CD4-positive, alpha-beta T cell treated with Interferon gamma for 1 hour (primary cell): ENCODE measurements around the gene CAGE1.
"Not testable (repeated sequence)": the region's sequence is repeated elsewhere in the genome, so short reads cannot be mapped to it uniquely, and the experiment has no call there.

Experiments used
- DNase-seq: peaks from one replicate; pipeline ENCODE4 v3.0.0-alpha.2; 2020

CAGE1 gene

DNA sequence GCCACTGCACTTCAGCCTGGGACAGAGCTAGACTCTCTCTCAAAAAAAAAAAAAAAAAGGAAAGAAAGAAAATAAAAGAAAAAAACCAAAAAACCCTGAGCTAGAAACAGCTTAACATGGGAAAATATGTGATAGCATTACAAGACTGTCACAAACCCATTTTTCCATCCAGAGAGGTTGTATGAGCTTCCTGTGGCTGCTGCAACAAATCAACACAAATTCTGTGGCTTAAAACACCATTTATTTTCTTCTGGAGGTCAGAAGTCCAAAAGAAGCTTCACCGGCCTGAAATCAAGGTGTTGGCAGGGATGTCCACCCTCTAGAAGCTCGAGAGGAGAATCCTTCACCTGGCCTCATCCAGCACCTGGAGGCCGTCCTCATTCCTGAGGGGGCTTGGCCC lies 54.9 kb downstream of the CAGE1 start:
- DNase-seq: no peak

DNA sequence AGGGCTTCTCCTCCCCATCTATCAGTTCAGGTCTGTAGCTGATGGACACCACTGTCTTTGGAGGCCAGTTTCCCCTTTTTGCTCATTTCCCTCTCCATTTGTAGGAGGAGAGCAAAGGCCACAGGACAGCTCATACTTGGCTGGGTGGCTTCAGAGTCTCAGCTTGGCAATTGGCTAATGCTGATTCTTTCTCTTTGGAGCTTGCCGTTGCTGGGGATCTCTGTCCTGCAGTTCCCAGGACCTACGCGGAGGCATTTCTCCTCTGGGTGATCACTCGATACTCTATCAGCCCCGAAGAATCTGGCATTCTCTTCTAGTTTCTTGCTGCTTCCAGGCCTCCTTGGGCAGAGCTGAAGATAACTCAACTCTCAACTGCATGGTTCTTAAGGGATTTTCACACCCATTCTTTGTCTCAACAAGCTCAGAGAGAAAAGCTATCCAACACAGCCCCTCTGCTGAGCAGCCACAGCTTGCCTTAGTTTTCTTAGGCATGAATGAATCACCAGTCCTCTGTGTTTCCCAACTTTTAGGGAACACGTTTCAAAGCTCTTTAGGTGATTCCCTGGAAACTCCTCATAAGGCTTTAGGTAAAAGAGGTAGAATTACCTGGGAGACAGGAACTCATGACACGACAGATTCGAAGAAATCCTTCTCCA lies 57.3 kb downstream of the CAGE1 start:
- DNase-seq: no peak

DNA sequence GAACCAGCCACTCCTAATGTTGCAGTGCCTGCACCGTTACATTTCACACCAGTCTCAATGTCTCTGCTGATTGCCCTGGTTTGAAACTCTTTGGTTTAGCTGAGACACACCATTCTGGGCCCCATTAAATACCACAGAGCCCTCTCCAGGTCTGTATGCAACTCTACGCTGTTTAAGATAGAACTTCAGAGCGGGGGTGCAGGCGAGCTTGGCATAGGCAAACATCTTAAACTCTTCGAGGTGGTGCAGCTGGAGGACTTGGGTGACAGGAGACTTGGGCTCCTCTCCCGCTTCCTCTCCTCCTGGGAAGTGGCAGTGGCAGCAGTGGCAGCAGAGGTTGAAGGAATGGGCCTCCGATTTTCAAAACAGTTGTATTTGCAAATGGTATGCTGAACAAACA lies 58.1 kb downstream of the CAGE1 start:
- no peak for DNase-seq

DNA sequence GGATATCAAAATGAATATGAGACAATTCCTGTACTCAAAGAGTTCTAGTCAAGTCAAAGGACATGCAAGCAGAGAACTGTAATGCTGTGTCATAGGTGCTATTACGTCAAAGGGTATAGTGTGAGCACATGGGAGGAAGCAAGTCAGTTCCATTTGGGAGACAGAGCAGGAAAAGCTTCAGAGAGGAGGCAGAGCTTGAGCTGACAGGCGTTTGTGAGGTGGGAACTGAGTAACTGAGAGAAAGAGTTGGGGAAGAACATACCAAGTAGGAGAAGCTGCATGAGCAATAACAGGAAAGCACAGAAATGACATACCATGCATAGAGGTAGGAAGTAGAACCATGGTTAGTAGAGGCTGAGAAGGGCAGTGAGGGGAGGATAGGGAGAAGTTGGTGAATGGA lies 61.3 kb downstream of the CAGE1 start:
- DNase-seq: no peak

DNA sequence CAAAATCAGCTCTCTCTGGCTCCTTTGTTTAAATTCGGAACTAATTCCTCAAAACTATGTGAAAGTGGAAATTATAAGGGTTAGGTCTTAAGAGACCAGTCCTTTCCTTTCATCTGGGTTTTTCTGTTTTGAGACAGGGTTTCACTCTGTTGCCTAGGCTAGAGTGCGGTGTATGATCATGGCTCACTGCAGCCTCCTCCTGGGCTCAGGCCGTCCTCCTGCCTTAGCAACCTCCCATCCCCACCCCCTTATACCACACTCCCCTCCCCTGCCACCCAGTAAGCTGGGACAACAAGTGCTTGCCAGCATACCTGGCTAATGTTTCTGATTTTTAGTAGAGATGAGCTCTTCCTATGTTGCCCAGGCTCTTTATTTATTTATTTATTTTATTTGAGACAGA lies 63.8 kb downstream of the CAGE1 start:
- no peak for DNase-seq

DNA sequence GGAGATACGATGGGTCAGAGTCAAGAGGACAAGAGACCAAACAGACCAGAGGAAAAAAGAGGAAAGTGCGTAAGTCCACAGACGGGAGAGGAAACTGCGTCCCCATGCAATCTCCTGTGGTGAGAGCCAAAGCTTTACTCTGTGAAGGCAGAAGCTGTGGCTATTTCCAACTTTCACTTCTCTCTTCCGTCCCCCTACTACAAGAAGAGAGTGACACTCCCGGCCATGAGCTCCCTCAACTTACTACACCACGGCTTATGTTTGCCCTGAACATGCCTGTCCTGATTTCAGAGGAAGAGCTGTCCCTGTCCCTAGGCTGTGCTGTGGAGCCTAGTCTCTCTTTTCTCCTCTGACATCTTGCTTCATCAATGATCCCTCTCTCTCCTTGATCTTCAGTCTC lies 65.0 kb downstream of the CAGE1 start:
- DNase-seq: peak; percentile 20

DNA sequence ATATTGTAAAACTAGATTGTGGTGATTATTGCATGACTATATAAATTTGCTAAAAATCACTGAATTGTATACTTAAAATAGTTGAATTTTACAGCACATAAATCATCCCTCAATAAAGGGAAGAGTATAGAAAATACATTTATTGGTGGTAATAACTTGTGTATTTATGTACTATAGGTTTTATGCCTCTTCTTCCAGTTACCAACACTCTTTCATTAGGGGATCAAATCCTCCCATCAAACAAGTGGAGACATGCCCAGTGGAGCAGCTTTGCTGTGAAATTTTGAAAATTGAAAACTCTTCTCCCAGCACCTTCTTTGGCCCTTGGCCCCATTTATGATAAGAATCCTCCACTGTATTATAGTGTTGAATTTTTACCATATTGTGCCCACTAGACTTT lies 66.5 kb downstream of the CAGE1 start:
- no peak for DNase-seq

DNA sequence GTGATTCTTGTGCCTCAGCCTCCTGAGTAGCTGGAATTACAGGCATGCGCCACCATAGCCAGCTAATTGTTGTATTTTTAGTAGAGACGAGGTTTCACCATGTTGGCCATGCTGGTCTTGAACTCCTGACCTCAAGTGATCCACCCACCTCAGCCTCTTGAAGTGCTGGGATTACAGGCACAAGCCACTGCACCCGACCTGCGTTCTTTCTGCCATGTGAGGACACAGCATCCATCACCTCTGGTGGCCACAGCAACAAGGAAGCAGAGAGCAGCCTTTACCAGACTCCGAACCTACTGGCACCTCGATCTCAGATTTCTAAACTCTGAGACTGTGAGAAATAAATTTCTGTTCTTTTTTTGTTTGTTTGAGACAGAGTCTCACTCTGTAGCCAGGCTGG lies 67.7 kb downstream of the CAGE1 start:
- DNase-seq: not testable (repeated sequence)

DNA sequence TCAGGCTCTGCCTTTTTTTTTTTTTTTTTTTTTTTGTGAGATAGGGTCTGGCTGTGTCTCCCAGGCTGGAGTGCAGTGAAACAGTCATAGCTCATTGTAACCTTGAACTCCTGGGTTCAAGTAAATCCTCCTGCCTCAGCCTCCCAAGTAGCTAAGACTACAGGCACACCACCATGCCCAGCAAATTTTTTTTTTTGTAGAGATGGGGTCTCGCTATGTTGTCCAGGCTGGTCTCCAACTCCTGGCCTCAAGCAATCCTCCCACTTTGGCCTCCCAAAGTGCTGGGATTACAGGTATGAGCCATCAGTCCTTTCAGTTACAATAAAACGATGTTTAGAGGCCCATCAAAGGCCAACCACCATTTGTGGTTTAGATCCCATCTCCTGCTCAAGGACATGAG lies 70.1 kb downstream of the CAGE1 start:
- not testable (repeated sequence) for DNase-seq

DNA sequence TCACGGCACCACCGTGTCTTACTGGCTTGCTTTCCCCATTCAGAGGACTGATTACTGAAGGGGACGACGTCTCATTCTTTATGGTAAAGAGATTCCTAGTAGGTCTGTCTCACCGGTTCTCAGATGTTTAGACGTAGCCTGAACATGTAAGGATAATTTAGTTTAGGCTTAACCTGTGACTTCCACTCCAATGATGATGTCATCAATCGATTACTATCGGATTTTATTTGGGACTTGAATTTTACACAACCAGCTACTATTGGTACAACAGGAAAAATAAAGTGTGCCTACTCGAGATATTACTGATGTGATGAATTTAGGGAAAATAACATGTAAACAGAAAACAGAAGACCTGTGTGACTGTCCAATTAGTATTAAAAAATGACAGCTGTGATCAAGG lies 72.0 kb downstream of the CAGE1 start:
- DNase-seq: no peak

DNA sequence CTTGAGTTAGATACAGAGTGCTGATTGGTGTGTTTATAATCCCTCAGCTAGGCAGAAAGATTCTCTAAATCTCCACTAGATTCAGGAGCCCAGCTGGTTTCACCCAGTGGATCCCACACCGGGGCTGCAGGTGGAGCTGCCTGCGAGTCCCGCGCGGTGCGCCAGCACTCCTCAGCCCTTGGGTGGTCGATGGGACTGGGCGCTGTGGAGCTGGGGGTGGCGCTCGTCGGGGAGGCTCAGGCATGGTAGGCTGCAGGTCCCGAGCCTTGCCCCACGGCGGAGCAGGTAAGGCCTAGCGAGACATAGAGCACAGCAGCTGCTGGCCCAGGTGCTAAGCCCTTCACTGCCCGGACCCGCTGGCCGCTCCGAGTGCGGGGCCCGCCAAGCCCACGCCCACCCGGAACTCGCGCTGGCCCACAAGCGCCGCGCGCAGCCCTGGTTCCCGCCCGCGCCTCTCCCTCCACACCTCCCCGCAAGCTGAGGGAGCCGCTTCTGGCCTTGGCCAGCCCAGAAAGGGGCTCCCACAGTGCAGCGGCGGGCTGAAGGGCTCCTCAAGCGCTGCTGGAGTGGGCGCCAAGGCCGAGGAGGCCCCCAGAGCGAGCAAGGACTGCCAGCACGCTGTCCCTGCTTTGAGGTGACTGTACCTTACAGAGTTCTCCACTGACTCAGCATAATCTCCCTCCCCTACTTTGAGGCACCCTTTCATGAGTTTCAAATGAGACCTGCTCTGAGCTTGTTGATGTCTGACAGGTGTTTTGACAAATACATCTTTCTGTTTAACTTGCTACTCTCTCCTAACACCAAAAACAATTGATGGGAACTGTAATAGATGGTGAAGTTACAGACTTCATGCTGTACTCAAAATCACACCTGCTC lies 72.6 kb downstream of the CAGE1 start:
- no peak for DNase-seq

DNA sequence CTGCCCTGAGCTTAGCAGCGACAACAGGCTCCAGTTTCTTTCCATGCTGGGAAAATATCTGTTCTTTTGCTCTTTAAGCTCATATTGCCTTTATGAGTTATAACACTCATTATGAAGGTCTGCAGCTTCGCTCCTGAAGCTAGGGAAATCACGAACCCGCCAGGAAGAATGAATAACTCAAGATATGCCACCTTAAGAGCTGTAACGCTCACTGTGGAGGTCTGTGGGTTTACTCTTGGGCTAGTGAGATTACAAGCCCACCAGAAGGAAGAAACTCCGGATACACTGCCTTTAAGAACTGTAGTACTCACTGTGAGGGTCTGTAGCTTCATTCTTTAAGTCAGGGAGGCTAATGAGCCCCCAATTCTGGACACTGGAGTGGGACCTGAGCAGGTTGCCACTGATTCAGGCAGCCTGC lies 73.6 kb downstream of the CAGE1 start:
- DNase-seq: no peak

DNA sequence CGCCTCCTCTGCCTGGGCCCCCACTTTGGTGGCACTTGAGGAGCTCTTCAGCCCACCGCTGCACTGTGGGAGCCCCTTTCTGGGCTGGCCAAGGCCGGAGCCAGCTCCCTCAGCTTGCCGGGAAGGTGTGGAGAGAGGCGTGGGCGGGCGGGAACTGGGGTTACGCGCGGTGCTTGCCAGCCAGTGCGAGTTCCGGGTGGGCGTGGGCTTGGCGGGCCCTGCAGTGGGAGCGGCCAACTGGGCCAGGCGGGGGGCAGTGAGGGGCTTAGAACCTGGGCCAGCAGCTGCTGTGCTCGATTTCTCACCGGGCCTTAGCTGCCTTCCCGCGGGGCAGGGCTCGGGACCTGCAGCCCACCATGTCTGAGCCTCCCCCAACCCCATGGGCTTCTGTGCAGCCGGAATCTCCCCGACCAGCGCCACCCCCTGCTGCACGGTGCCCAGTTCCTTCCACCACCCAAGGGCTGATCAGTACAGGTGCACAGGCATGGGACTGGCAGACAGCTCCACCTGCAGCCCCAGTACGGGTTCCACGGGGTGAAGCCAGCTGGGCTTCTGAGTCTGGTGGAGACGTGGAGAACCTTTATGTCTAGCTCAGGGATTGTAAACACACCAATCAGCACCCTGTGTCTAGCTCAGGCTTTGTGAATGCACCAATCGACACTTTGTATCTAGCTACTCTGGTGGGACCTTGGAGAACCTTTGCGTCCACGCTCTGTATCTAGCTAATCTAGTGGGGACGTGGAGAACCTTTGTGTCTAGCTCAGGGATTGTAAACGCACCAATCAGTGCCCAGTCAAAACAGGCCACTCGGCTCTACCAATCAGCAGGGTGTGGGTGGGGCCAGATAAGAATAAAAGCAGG lies 74.2 kb downstream of the CAGE1 start:
- not testable (repeated sequence) for DNase-seq

DNA sequence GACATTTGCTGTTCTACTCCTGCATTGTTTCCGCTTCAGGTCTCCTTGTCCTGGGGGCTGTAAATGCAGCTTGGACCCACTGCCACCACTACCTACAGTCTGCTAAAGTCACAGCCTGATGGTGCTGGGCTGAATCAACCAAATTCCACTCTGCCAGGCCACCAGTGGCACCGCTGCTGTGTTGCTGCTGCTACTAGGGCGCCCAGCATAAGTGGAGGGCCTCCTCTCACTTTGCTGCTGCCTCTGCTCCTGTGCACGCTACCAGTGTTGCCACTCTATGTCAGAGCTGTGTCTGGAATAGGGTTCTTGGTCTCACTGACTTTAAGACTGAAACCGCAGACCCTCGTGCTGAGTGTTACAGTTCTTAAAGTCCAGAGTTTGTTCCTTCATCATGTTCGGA lies 75.1 kb downstream of the CAGE1 start:
- DNase-seq: no peak

DNA sequence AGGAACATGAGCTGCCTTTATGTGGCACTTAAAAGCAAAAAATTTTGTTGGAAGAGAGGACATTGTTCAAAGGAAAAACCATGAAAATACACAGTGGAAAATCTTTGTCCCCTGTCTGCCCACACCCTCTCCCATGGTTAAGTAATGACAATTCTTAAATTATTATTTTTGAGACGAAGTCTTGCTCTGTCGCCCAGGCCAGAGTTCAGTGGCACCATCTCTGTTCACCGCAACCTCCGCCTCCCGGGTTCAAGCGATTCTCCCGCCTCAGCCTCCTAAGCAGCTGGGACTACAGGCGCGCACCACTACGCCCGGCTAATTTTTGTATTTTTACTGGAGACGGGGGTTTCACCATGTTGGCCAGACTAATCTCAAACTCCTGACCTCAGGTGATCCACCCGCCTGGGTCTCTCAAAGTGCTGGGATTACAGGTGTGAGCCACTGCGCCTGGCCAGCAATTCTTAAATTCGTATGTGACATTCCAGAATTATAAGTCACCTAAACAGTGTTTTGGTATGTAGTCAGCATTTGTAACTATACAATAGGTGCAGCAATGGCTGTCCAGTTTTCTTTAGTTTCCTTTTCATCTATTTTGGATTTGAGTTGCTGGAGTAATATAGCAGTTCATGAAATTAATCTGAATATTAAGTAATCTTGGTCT lies 75.9 kb downstream of the CAGE1 start:
- DNase-seq: no peak

DNA sequence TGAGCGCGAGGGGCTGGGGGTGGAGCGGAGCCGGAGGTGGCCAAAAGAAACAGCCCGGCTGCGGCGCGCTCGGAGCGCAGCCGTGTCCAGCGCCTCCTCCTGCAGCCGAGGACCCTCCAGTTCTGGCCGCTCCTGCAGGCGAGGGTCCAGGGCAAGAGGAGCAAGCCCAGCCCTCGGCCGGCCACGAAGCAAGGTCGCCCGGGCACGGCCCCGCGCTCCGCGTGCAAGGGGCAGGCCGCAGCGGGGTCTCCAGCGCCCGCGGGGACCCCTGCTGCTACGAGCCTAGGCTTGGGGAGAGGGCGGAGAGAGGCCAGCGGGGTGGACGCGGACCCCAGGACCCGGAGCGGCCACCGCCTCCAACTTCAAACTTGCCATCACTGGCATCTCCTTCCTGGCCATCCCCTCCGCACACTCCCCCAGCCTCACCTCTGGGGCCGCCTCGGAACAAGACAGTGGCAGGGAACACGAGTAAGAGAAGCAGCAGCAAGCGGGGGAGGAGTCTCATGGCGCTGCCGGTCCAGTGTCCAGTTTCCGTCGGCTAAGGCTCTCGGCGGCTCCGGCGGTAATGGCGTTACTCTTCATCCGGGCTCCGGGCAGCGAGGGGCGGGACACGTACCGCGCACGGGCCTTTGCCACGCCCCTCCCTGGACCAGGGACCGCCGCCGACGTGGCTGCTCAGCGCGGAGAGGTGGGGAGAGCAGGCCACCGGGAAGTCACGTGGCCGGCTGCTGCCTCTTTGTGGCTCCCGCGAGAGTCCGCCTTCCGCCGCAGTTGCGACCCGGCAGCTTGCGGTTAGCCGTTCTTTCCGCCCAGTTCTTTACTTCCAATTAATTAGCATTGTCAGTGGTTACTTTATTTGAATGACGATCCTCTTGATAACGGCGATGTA lies 76.7 kb downstream of the CAGE1 start, which contains the start of gene SSR1:
Gene SSR1, minus strand, starts transcription at position 584 of the 889 bp plus-strand sequence. Its CDS starts 79 bp downstream, at position 505.
- peak; percentile 94 for DNase-seq

DNA sequence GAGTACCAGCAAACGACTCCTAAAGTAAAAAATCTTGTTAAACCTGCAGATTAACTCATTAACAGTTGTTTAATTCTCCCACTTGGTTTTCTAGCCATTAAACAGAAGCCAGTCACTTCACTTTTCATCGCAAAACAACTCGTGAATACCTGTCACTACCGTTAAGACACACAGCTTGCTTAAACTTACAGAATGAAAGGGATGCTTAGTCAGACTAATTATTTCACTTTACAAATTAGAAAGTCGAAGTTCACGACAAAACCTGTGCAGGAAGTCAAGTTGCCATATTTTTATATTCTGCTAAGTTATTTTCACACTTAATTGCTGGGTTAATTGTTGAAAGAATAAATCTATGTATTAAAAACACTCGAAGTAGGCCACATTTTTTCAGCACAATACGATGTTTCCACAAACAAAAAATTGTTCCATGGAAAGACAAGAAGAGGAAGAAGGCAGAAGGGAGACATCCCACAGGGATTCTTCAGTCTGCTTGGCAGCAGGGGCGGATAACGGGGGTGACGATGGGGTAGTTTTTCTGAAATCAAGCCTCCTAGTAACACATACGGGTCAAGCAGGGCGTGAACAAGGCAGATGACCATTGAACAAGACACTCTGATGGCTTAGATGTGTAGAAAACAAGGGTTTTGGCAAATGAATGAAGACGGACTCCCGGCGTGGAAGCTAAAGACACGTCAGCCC lies 77.5 kb downstream of the CAGE1 start:
- DNase-seq: no peak

DNA sequence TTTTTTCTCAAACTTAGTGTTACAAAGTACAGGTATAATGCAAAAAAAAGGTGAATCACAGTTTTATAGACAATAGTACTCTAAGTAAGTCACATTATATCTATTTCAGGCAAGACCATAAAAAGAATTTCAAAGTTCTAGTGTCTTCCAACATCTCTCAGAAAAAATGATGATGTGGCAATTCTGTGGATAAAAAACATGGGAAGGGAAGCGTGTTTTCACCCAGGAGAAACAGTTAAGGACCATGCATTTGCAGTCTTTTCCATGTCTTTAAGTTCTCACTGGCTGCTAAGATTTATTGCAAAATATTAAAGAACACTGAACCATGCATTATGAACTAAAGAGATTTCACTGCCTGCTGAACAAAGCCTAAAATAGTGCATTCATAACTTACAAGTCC lies 78.4 kb downstream of the CAGE1 start:
- DNase-seq: no peak

DNA sequence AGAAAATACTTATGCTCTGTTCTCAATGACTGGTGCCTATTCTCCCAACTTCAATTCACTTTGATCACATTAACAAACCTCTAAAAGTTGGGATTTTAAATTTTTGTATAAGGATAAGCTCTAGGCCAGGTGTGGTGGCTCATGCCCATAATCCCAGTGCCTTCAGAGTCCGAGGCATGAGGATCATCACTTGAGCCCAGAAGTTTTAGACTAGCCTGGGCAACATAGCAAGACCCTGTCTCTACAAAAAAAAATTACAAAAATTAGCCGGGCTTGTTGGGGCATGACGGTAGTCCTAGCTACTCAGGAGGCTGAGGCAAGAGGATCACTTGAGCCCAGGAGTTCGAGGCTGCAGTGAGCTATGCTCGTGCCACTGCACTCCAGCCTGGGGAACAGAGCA lies 80.5 kb downstream of the CAGE1 start:
- DNase-seq: no peak

DNA sequence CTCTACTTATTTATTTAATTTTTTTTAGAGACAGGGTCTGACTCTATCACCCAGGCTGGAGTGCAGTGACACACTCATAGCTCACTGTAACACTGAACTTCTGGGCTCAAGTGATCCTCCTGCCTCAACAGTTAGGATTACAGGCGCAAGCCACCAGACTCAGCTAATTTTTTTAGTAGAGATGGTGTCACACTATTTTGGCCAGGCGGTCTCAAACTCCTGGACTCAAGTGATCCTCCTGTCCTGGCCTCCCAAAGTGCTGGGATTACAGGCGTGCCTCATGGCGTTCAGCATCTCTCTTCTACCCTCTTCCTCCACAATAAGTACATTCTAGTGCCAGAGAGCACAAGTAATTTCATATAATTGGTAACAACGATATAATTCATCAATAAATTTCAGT lies 82.0 kb downstream of the CAGE1 start:
- DNase-seq: no peak

DNA sequence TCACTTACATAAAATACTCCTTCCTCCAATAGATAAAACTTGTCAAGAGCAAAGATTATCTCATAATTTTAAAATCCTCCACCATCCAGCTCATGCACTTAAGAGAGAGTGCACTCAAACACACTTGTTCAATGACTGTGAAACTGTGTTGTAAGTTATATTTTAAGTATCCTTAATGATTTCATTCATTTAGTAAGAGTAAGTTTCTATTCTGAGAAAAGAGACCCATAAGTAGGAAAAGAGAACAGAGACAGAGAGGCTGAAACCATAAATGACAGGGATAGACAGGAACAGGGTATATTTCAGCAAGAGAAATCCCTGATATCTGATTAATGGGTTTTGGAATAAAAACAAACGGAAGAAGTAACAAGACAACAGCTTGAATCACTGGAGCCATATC lies 84.7 kb downstream of the CAGE1 start:
- DNase-seq: no peak
